ENCODE data around the gene TBX2. TPM values are rescaled to one million over a fixed set of nuclear protein-coding genes. Genes with fewer than 3 reads are reported as not detected.

The TBX2 gene
- total and polyA plus RNA-seq, 2 of the 13 experiments (the other 11 are each of a cell fraction or from before 2014, with no cell fraction given), result 2.8 to 15.3 TPM

DNA sequence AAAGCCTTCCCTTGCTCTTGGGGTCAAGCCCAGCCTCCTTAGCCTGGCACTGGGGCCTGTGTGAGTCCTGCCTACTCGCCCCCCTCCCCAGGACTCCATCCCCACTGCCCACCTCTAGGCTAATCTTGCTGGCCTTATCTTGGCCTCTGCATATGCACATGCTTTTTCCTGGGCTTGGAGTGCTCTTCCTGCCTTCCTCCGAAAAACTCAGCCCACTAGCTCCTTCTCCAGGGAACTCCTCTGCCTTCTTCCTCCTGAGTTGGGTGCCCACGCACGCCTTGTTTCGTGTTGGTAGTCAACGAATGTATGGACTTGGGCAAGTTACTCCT is 16.5 kb downstream of the TBX2 start (continued):
- TF ChIP-seq, protein P1, sequence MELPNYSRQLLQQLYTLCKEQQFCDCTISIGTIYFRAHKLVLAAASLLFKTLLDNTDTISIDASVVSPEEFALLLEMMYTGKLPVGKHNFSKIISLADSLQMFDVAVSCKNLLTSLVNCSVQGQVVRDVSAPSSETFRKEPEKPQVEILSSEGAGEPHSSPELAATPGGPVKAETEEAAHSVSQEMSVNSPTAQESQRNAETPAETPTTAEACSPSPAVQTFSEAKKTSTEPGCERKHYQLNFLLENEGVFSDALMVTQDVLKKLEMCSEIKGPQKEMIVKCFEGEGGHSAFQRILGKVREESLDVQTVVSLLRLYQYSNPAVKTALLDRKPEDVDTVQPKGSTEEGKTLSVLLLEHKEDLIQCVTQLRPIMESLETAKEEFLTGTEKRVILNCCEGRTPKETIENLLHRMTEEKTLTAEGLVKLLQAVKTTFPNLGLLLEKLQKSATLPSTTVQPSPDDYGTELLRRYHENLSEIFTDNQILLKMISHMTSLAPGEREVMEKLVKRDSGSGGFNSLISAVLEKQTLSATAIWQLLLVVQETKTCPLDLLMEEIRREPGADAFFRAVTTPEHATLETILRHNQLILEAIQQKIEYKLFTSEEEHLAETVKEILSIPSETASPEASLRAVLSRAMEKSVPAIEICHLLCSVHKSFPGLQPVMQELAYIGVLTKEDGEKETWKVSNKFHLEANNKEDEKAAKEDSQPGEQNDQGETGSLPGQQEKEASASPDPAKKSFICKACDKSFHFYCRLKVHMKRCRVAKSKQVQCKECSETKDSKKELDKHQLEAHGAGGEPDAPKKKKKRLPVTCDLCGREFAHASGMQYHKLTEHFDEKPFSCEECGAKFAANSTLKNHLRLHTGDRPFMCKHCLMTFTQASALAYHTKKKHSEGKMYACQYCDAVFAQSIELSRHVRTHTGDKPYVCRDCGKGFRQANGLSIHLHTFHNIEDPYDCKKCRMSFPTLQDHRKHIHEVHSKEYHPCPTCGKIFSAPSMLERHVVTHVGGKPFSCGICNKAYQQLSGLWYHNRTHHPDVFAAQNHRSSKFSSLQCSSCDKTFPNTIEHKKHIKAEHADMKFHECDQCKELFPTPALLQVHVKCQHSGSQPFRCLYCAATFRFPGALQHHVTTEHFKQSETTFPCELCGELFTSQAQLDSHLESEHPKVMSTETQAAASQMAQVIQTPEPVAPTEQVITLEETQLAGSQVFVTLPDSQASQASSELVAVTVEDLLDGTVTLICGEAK (IDR thresholded peaks at IDR 0.05), result no peak
- TF ChIP-seq, protein P1 (CRISPR knock-in tag; IDR thresholded peaks at IDR 0.05), result 0 out of 2 replicates have a peak, but pooled peaks have one; percentile 3
- TF ChIP-seq TEAD3 (CRISPR knock-in tag; optimal IDR thresholded peaks at IDR 0.05; ENCODE audit: borderline replicate concordance) (peak; percentile 39), KAT7 (CRISPR knock-in tag; IDR thresholded peaks at IDR 0.05; ENCODE audit: borderline replicate concordance) (no peak), JUND (CRISPR knock-in tag; IDR thresholded peaks at IDR 0.05) (no peak), SALL2 (CRISPR knock-in tag; IDR thresholded peaks at IDR 0.05) (peak; percentile 6; the same call in 1 of the 2 replicates), ZNF572 (CRISPR knock-in tag; IDR thresholded peaks at IDR 0.05) (peak; percentile 16; the same call in 1 of the 2 replicates)
